IgD-negative memory B cell (primary cell): ENCODE measurements around the gene DGCR6L. TPM values are rescaled to one million over a fixed set of nuclear protein-coding genes. Genes with fewer than 3 reads are reported as not detected.
"Not testable (repeated sequence)": the region's sequence is repeated elsewhere in the genome, so short reads cannot be mapped to it uniquely, and the experiment has no call there.

Experiments used
- H3K27ac Mint-ChIP-seq, 3 donors: one replicate each; pipeline ENCODE4 v1.8.0; 2020 to 2022; ENCODE audit warnings: mild to moderate bottlenecking in 3 of 3, mixed read lengths in 3 of 3, moderate library complexity in 1 of 3
- H3K27me3 Mint-ChIP-seq: one replicate; pipeline ENCODE4 v1.8.0; 2021; ENCODE audit warnings: mixed read lengths
- H3K36me3 Mint-ChIP-seq: one replicate; pipeline ENCODE4 v1.8.0; 2020; ENCODE audit warnings: mild to moderate bottlenecking, mixed read lengths
- H3K4me1 Mint-ChIP-seq, 3 donors: one replicate each; pipeline ENCODE4 v1.8.0; 2020 to 2022; ENCODE audit warnings: mixed read lengths in 3 of 3, mild to moderate bottlenecking in 1 of 3
- H3K4me3 Mint-ChIP-seq, 4 donors: one replicate each; pipeline ENCODE4 v1.8.0; 2020 to 2022; ENCODE audit warnings: mild to moderate bottlenecking in 4 of 4, mixed read lengths in 4 of 4, moderate library complexity in 3 of 4
- H3K9me3 Mint-ChIP-seq, 3 donors: one replicate each; pipeline ENCODE4 v1.8.0; 2020 to 2021; ENCODE audit warnings: mixed read lengths in 3 of 3, mild to moderate bottlenecking in 1 of 3
- polyA plus RNA-seq: library from polyadenylated mRNA; unstranded; fragments of 300-500 nt; fragmentation: Illumina TruSeq; gene quantifications from one replicate; pipeline ENCODE4 v1.2.3, GENCODE V29; 2021

The DGCR6L gene
- polyA plus RNA-seq, 1 donor from 2014 or later, result 63.5 TPM

GRCh38 chr22:20280163-20280562 lies 39.7 kb downstream of the DGCR6L start:
- H3K9me3 Mint-ChIP-seq, H3K27ac Mint-ChIP-seq, H3K27me3 Mint-ChIP-seq, H3K4me1 Mint-ChIP-seq, H3K4me3 Mint-ChIP-seq, H3K36me3 Mint-ChIP-seq: not testable (repeated sequence)

DNA sequence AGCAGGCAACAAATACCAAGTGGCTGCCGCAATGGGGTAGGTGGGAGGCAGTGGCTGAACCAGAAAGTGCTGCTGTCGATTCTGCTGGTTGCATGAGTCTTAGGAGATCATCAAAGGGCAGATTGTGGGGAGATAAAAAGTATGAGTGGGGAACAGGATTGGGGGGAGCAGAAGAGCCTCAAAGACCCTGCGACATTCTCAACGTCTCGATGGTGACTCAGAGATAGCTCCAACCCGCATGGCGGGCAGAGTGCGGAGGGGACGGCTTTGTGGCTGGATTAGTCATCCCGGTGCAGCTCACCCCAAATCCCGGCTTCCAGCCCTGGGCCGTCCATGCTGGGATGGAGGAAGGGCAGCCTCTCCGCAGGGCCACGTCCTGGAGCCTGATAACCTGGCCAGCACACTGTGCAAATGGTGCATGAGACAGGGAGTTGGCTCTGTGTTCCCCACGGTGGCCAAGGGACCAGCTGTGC lies 40.2 kb downstream of the DGCR6L start:
- Mint-ChIP-seq H3K27me3 (no peaks in the 10 kb centered on the region), H3K36me3 (no peaks in the 10 kb centered on the region), H3K27ac (no peak overlapping the region), H3K9me3 (no peaks in the 10 kb centered on the region), H3K4me3 (no peak overlapping the region), H3K4me1 (no peaks in the 10 kb centered on the region)

DNA sequence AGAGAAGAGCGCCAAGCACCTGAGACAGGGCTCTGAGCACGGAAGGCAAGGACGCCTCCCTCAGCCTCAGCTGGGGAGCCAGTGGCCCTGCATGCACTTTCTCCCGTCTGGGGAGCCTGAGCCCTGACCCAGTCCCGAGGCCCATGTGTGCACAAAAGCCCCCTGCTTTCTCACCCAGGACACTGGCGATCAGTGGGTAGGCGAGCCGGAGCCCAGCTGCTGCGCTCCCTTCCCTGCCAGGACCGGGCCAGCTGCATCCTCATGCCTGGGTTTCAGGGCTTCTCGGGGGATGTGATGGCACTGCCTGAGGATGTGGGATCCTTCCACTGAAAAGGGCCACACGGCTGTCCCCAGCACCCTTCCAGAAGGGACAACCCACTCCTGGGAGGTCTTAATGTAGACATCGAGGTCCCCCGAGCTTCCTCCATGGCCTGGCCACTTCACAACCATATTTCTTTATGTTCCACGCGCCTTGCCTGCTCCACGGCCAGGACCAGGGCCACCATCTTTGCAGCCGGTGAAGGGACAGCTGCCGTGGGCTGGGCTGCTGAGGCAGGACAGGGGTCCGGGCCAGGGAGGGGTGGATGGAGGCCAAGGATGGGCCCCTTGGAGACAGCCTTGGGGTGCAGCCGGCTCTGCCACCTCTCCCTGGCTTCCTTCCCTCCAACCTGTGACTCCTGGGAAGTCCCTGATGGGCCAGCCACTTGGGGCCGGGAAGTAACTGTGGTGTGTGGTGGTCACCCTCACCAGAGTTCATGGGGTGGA lies 41.0 kb downstream of the DGCR6L start:
- H3K4me1 Mint-ChIP-seq, result not testable (repeated sequence)

GRCh38 chr22:20277936-20278635 lies 41.8 kb downstream of the DGCR6L start:
- H3K9me3 Mint-ChIP-seq, H3K27me3 Mint-ChIP-seq, H3K4me3 Mint-ChIP-seq, H3K36me3 Mint-ChIP-seq, H3K4me1 Mint-ChIP-seq, H3K27ac Mint-ChIP-seq: not testable (repeated sequence)

More for the DNA sequence above, 41.0 kb downstream of the DGCR6L start:
- not testable (repeated sequence) for H3K9me3 Mint-ChIP-seq, H3K27me3 Mint-ChIP-seq, H3K27ac Mint-ChIP-seq, H3K36me3 Mint-ChIP-seq, H3K4me3 Mint-ChIP-seq

DNA sequence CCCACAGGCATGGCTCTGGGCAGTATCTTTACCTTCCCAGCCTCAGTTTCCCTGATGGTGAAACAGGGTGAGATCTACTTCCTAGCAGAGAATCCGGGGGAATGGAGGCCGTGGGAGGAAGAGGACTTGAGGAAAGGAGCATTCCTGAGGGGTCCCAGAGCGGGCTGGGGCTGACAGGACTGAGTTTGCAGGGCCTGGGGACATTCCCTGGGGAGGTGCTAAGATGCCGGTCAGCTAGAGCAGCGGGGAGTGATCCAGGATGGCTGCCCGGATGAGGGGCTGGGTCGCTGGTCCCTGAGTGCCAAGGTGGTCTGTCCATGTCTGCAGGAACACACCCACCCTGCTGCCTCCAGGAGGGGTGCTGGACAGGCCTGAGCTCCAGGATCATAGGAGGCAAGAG lies 43.4 kb downstream of the DGCR6L start:
- no peak overlapping the region for H3K27ac Mint-ChIP-seq
- H3K36me3 Mint-ChIP-seq, result no peaks in the 10 kb centered on the region
- H3K4me1 Mint-ChIP-seq, result no peaks in the 10 kb centered on the region
- H3K9me3 Mint-ChIP-seq, result no peaks in the 10 kb centered on the region
- H3K4me3 Mint-ChIP-seq, result no peak overlapping the region
- no peaks in the 10 kb centered on the region for H3K27me3 Mint-ChIP-seq

GRCh38 chr22:20275836-20276235 lies 44.0 kb downstream of the DGCR6L start:
- Mint-ChIP-seq H3K27me3 (no peaks in the 10 kb centered on the region), H3K27ac (no peak overlapping the region), H3K4me1 (no peaks in the 10 kb centered on the region), H3K36me3 (no peaks in the 10 kb centered on the region), H3K4me3 (no peak overlapping the region), H3K9me3 (no peaks in the 10 kb centered on the region)

- H3K27ac Mint-ChIP-seq, H3K4me3 Mint-ChIP-seq, H3K9me3 Mint-ChIP-seq, H3K27me3 Mint-ChIP-seq, H3K36me3 Mint-ChIP-seq, H3K4me1 Mint-ChIP-seq: not testable (repeated sequence)
Observed at GRCh38 chr22:20275325-20275724, 44.5 kb downstream of the DGCR6L start.

GRCh38 chr22:20274374-20274773 lies 45.5 kb downstream of the DGCR6L start:
- not testable (repeated sequence) for H3K4me1 Mint-ChIP-seq, H3K4me3 Mint-ChIP-seq, H3K36me3 Mint-ChIP-seq, H3K9me3 Mint-ChIP-seq, H3K27me3 Mint-ChIP-seq
- peak overlapping the region in 1 of 3 donors; percentile 90 for H3K27ac Mint-ChIP-seq

GRCh38 chr22:20273758-20274181 lies 46.1 kb downstream of the DGCR6L start:
- no peaks in the 10 kb centered on the region for H3K9me3 Mint-ChIP-seq
- H3K36me3 Mint-ChIP-seq, result no peaks in the 10 kb centered on the region
- no peaks in the 10 kb centered on the region for H3K4me1 Mint-ChIP-seq
- H3K4me3 Mint-ChIP-seq, result no peak overlapping the region
- H3K27ac Mint-ChIP-seq, result no peak overlapping the region
- H3K27me3 Mint-ChIP-seq, result no peaks in the 10 kb centered on the region

GRCh38 chr22:20272700-20273099 lies 47.2 kb downstream of the DGCR6L start:
- H3K4me1 Mint-ChIP-seq, result no peaks in the 10 kb centered on the region
- H3K27me3 Mint-ChIP-seq, result no peaks in the 10 kb centered on the region
- no peak overlapping the region for H3K27ac Mint-ChIP-seq
- no peaks in the 10 kb centered on the region for H3K36me3 Mint-ChIP-seq
- H3K9me3 Mint-ChIP-seq, result no peaks in the 10 kb centered on the region
- no peak overlapping the region for H3K4me3 Mint-ChIP-seq

DNA sequence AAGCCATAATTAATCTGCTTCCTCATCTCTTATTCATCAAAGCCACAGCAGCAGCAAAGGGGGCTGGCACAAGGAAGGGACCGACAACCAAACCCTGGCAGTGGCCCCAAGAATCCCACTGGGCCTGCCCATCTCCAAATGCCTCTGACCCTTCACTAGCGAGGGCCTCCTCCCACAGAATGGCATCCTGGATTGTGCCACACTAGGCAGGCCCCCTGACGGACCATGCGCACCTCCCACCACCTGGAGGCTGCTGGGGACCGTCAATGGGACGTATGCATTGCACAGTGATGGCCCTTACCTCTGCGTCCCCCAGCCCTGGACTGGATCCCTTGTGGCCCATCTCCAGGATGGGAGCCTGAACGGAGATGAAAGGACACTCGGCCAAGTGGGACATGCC lies 47.7 kb downstream of the DGCR6L start:
- Mint-ChIP-seq H3K4me1 (no peaks in the 10 kb centered on the region), H3K27ac (no peak overlapping the region), H3K4me3 (no peak overlapping the region), H3K27me3 (no peaks in the 10 kb centered on the region), H3K36me3 (no peaks in the 10 kb centered on the region), H3K9me3 (no peaks in the 10 kb centered on the region)

- H3K9me3 Mint-ChIP-seq, result no peaks in the 10 kb centered on the region
- peaks cover 3% of the 10 kb centered on the region for H3K27me3 Mint-ChIP-seq
- peaks cover 0 to 2% (median 0%) of the 10 kb centered on the region in 3 donors for H3K4me1 Mint-ChIP-seq
- H3K27ac Mint-ChIP-seq, result no peak overlapping the region
- H3K4me3 Mint-ChIP-seq, result no peak overlapping the region
- no peaks in the 10 kb centered on the region for H3K36me3 Mint-ChIP-seq
Observed at GRCh38 chr22:20271114-20271994, 48.5 kb downstream of the DGCR6L start.

- H3K4me3 Mint-ChIP-seq, H3K4me1 Mint-ChIP-seq, H3K27ac Mint-ChIP-seq, H3K27me3 Mint-ChIP-seq, H3K36me3 Mint-ChIP-seq, H3K9me3 Mint-ChIP-seq: not testable (repeated sequence)
Observed at GRCh38 chr22:20270190-20271113, 49.4 kb downstream of the DGCR6L start.

DNA sequence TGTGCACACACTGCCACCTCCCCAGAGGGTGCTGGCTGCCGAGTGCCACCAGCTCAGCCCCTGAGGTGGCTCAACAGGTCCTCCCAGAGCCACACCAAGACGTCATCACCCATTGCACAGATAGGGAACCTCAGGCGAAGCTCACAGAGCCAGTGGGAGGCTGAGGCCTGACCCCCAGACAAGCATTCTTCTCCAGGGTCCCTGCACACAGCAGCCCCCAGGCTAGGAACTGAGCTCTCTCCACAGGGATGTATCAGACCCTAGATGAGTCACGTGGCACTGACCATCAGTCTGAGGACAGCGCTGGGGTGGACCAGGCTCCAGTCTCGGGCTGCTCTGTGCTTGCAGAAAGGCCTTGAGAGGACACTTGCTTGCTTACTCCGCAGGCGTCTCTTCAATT lies 50.2 kb downstream of the DGCR6L start:
- H3K27me3 Mint-ChIP-seq, H3K9me3 Mint-ChIP-seq, H3K36me3 Mint-ChIP-seq, H3K27ac Mint-ChIP-seq, H3K4me1 Mint-ChIP-seq: not testable (repeated sequence)
- H3K4me3 Mint-ChIP-seq, result peak overlapping the region in 1 of 4 donors; percentile 32
